Ishikawa (cell line): ENCODE data around the gene HOXC6.

ENCODE experiments used
- CEBPB ChIP-seq: IDR thresholded peaks from 2 replicates; pipeline ENCODE4 v1.6.1; 2012
- CREB1 ChIP-seq: IDR thresholded peaks from 2 replicates; pipeline ENCODE4 v1.6.1; 2012; ENCODE audit warnings: low read depth
- EGR1 ChIP-seq: IDR thresholded peaks from 2 replicates; pipeline ENCODE4 v1.6.1; 2012
- EP300 ChIP-seq: IDR thresholded peaks from 2 replicates; pipeline ENCODE4 v1.6.1; 2012; ENCODE audit warnings: borderline replicate concordance
- FOXM1 ChIP-seq: IDR thresholded peaks from 2 replicates; pipeline ENCODE4 v1.6.1; 2012; ENCODE audit warnings: low read depth, borderline replicate concordance
- MAX ChIP-seq: IDR thresholded peaks from 2 replicates; pipeline ENCODE4 v1.6.1; 2012
- NFIC ChIP-seq: IDR thresholded peaks from 2 replicates; pipeline ENCODE4 v1.6.1; 2012
- RAD21 ChIP-seq: IDR thresholded peaks from 2 replicates; pipeline ENCODE4 v1.6.1; 2012; ENCODE audit warnings: low read depth
- REST ChIP-seq: IDR thresholded peaks from 2 replicates; pipeline ENCODE4 v1.6.1; 2012; ENCODE audit warnings: low read depth, mild to moderate bottlenecking
- TAF1 ChIP-seq: IDR thresholded peaks from 2 replicates; pipeline ENCODE4 v1.6.1; 2012; ENCODE audit warnings: low read depth, mild to moderate bottlenecking
- TCF12 ChIP-seq: IDR thresholded peaks from 2 replicates; pipeline ENCODE4 v1.6.1; 2012; ENCODE audit warnings: low read depth
- TEAD4 ChIP-seq: IDR thresholded peaks from 2 replicates; pipeline ENCODE4 v1.6.1; 2012
- USF1 ChIP-seq: IDR thresholded peaks from 2 replicates; pipeline ENCODE4 v1.6.1; 2012
- YY1 ChIP-seq: IDR thresholded peaks from 2 replicates; pipeline ENCODE4 v1.6.1; 2012; ENCODE audit warnings: low read depth
- ZBTB7A ChIP-seq: IDR thresholded peaks from 2 replicates; pipeline ENCODE4 v1.6.1; 2012; ENCODE audit warnings: low read depth

Gene HOXC6

GRCh38 chr12:54002278-54002914 is 25.8 kb upstream of the HOXC6 start:
- TF ChIP-seq FOXM1 (no peak), TAF1 (no peak), CREB1 (no peak), TCF12 (no peak), YY1 (no peak), TEAD4 (no peak), USF1 (no peak), REST (no peak)

- TF ChIP-seq CREB1 = no peak
- no peak for TF ChIP-seq EGR1
- no peak for TF ChIP-seq USF1
- no peak for TF ChIP-seq ZBTB7A
- no peak for TF ChIP-seq RAD21
- no peak for TF ChIP-seq TAF1
- no peak for TF ChIP-seq EP300
- TF ChIP-seq TEAD4 = no peak
Measured at GRCh38 chr12:54002915-54003389, 25.3 kb upstream of the HOXC6 start.

GRCh38 chr12:54003625-54004024 is 24.6 kb upstream of the HOXC6 start:
- no peak for TF ChIP-seq REST
- no peak for TF ChIP-seq CREB1
- no peak for TF ChIP-seq MAX
- TF ChIP-seq CEBPB = no peak
- TF ChIP-seq NFIC = no peak
- no peak for TF ChIP-seq RAD21
- TF ChIP-seq ZBTB7A = no peak
- no peak for TF ChIP-seq TEAD4
- no peak for TF ChIP-seq EGR1
- no peak for TF ChIP-seq TAF1
- TF ChIP-seq YY1 = no peak
- no peak for TF ChIP-seq EP300
- no peak for TF ChIP-seq USF1
- TF ChIP-seq TCF12 = no peak
- no peak for TF ChIP-seq FOXM1

GRCh38 chr12:54004063-54004840 is 24.0 kb upstream of the HOXC6 start:
- TF ChIP-seq RAD21 (peak; percentile 30; the same call in 1 of the 2 replicates), CREB1 (no peak), TAF1 (no peak), FOXM1 (no peak)

- TF ChIP-seq TEAD4 = no peak
- TF ChIP-seq TCF12 = no peak
- no peak for TF ChIP-seq REST
- no peak for TF ChIP-seq CEBPB
- no peak for TF ChIP-seq TAF1
- TF ChIP-seq RAD21 = no peak
- no peak for TF ChIP-seq ZBTB7A
- no peak for TF ChIP-seq NFIC
- TF ChIP-seq EGR1 = no peak
- TF ChIP-seq FOXM1 = no peak
- TF ChIP-seq MAX = no peak
- no peak for TF ChIP-seq YY1
- no peak for TF ChIP-seq EP300
Measured at GRCh38 chr12:54004841-54005530, 23.3 kb upstream of the HOXC6 start.
